Measurements from ENCODE around the gene GUK1.

DNA sequence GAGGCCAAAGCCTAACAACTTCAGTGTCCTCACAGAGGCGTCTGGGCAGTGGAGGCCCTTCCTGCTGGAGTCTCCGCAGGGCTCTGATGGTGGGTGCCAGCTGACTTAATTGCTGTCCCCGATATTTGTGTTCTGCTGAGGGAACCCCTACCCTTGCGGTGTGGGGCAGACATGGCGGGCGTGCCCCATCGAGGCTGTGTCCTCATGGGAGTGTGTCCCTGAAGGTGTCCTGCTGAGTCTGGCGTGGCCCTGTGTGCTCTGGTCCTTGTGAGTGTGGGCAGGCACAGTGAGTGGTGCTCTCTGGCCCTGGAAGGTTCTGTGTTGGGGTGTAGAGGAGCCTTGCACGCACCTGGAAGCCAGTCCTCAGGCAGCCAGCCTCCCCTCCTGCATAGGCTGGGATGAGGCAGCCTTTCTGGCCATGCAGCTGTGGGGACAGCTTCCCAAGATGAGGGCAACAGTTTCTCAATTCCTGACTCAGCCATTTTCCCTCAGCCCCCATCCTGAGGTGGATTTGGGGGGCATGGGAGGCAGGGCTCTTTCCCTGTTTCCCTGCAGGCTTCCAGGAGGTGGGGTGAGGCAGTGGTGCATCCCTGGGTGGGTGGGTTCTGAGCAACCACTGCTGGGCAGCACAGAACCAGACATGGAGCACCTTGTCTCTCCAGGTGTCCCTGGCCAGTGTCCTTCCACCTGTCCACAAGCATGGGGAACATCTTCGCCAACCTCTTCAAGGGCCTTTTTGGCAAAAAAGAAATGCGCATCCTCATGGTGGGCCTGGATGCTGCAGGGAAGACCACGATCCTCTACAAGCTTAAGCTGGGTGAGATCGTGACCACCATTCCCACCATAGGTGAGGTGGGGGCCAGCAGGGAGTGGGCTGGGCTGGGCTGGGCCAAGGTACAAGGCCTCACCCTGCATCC, 43.4 kb upstream of the GUK1 start:
- TF ChIP-seq MAX (CRISPR knock-in tag; IDR thresholded peaks at IDR 0.05) (no peak), TEAD4 (CRISPR knock-in tag; IDR thresholded peaks at IDR 0.05) (no peak), RORB (CRISPR knock-in tag; IDR thresholded peaks at IDR 0.05) (no peak), CTCF (IDR thresholded peaks at IDR 0.05) (no peak), E2F1 (CRISPR knock-in tag; IDR thresholded peaks at IDR 0.05) (no peak)
- TF ChIP-seq, protein P1, sequence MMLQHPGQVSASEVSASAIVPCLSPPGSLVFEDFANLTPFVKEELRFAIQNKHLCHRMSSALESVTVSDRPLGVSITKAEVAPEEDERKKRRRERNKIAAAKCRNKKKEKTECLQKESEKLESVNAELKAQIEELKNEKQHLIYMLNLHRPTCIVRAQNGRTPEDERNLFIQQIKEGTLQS (CRISPR knock-in tag; conservative IDR thresholded peaks at IDR 0.05), result no peak
